Stimulated activated CD4-positive, alpha-beta T cell treated with anti-CD3 and anti-CD28 coated beads, Interleukin-1b, Interleukin-23, amount 100 ng/mL, for 48 hours (primary cell): ENCODE results near the gene PHF21B.
"Not testable (repeated sequence)": the region's sequence is repeated elsewhere in the genome, so short reads cannot be mapped to it uniquely, and the experiment has no call there.

Source experiments
- DNase-seq: peaks from one replicate; pipeline ENCODE4 v3.0.0-alpha.2; 2020

The PHF21B gene

GRCh38 chr22:44915441-44915840, 94.4 kb downstream of the PHF21B start:
- DNase-seq, result no peak

GRCh38 chr22:44914026-44914721, 95.6 kb downstream of the PHF21B start:
- no peak for DNase-seq

GRCh38 chr22:44913198-44913983, 96.4 kb downstream of the PHF21B start:
- no peak for DNase-seq

- DNase-seq, result no peak
These were observed 100.6 kb downstream of the PHF21B start for GRCh38 chr22:44909241-44909640.

- DNase-seq, result no peak
These were observed 101.8 kb downstream of the PHF21B start for GRCh38 chr22:44907765-44908737.

- no peak for DNase-seq
These were observed 102.7 kb downstream of the PHF21B start for GRCh38 chr22:44906999-44907644.

GRCh38 chr22:44906248-44906936, 103.4 kb downstream of the PHF21B start:
- DNase-seq, result no peak

- DNase-seq, result not testable (repeated sequence)
These were observed 105.2 kb downstream of the PHF21B start for GRCh38 chr22:44904492-44905152.

- DNase-seq, result not testable (repeated sequence)
These were observed 106.6 kb downstream of the PHF21B start for GRCh38 chr22:44903164-44903563.

GRCh38 chr22:44901301-44901700, 108.5 kb downstream of the PHF21B start:
- DNase-seq, result no peak

GRCh38 chr22:44898236-44898635, 111.6 kb downstream of the PHF21B start:
- DNase-seq, result no peak

GRCh38 chr22:44895296-44896055, 114.3 kb downstream of the PHF21B start:
- DNase-seq, result no peak

- DNase-seq, result no peak
These were observed 115.0 kb downstream of the PHF21B start for GRCh38 chr22:44894782-44895181.

GRCh38 chr22:44894321-44894720, 115.5 kb downstream of the PHF21B start:
- no peak for DNase-seq

- DNase-seq, result no peak
These were observed 116.1 kb downstream of the PHF21B start for GRCh38 chr22:44893731-44894080.

GRCh38 chr22:44892803-44893730, 116.7 kb downstream of the PHF21B start:
- DNase-seq, result no peak

- no peak for DNase-seq
These were observed 117.6 kb downstream of the PHF21B start for GRCh38 chr22:44892243-44892642.

GRCh38 chr22:44891791-44892190, 118.0 kb downstream of the PHF21B start:
- no peak for DNase-seq

GRCh38 chr22:44891293-44891747, 118.5 kb downstream of the PHF21B start:
- no peak for DNase-seq
